Measurements from ENCODE around the gene ABCG5.

ABCG5 gene

GRCh38 chr2:43838560-43839267, at the start of gene ABCG5, which contains the start of gene ABCG8:
Gene ABCG5 (minus strand): TSS chr2:43838839. CDS start chr2:43838679, 160 bp downstream.
Gene ABCG8 (plus strand): TSS chr2:43838971. CDS start chr2:43839054, 83 bp downstream.
- no peak for DNase-seq (ENCODE audit: low read depth)
- TF ChIP-seq CTCF (IDR thresholded peaks at IDR 0.05; ENCODE audit: low read length, missing control alignments): no peak
- no peak within 1 kb of the TSS for H3K4me3 ChIP-seq (replicated peaks; ENCODE audit: low read depth, low read length)

GRCh38 chr2:43887176-43887575, 48.5 kb upstream of the ABCG5 start:
- H3K4me3 ChIP-seq (replicated peaks; ENCODE audit: low read depth, low read length): no peak overlapping the region
- no peak for DNase-seq (ENCODE audit: low read depth)
- no peak for TF ChIP-seq CTCF (IDR thresholded peaks at IDR 0.05; ENCODE audit: low read length, missing control alignments)

- no peak for TF ChIP-seq CTCF (IDR thresholded peaks at IDR 0.05; ENCODE audit: low read length, missing control alignments)
- no peak for DNase-seq (ENCODE audit: low read depth)
- H3K4me3 ChIP-seq (replicated peaks; ENCODE audit: low read depth, low read length): no peak overlapping the region
Observed at GRCh38 chr2:43885132-43885632, 46.5 kb upstream of the ABCG5 start.

GRCh38 chr2:43884689-43885088, 46.0 kb upstream of the ABCG5 start:
- no peak overlapping the region for H3K4me3 ChIP-seq (replicated peaks; ENCODE audit: low read depth, low read length)
- no peak for TF ChIP-seq CTCF (IDR thresholded peaks at IDR 0.05; ENCODE audit: low read length, missing control alignments)
- no peak for DNase-seq (ENCODE audit: low read depth)

GRCh38 chr2:43882312-43882711, 43.7 kb upstream of the ABCG5 start:
- DNase-seq (ENCODE audit: low read depth): no peak
- no peak overlapping the region for H3K4me3 ChIP-seq (replicated peaks; ENCODE audit: low read depth, low read length)
- TF ChIP-seq CTCF (IDR thresholded peaks at IDR 0.05; ENCODE audit: low read length, missing control alignments): no peak

GRCh38 chr2:43880952-43881351, 42.3 kb upstream of the ABCG5 start:
- no peak overlapping the region for H3K4me3 ChIP-seq (replicated peaks; ENCODE audit: low read depth, low read length)
- no peak for DNase-seq (ENCODE audit: low read depth)
- no peak for TF ChIP-seq CTCF (IDR thresholded peaks at IDR 0.05; ENCODE audit: low read length, missing control alignments)

- H3K4me3 ChIP-seq (replicated peaks; ENCODE audit: low read depth, low read length): no peak overlapping the region
- no peak for TF ChIP-seq CTCF (IDR thresholded peaks at IDR 0.05; ENCODE audit: low read length, missing control alignments)
- DNase-seq (ENCODE audit: low read depth): no peak
Observed at GRCh38 chr2:43880471-43880870, 41.8 kb upstream of the ABCG5 start.
